NCI-H460 (cell line): Measurements from ENCODE around the gene RBM34. TPM values are rescaled to one million over a fixed set of nuclear protein-coding genes. Genes with fewer than 3 reads are reported as not detected.
A peak's percentile ranks its signal among the peaks of the same experiment; 100 is the strongest.
"Not testable (repeated sequence)": the region's sequence is repeated elsewhere in the genome, so short reads cannot be mapped to it uniquely, and the experiment has no call there.

ENCODE experiments used
- DNase-seq: peaks from one replicate; pipeline ENCODE4 v3.0.0-alpha.2; 2016; ENCODE audit warnings: low read depth; ENCODE audit errors: extremely low read depth
- small RNA-seq, 2 experiments: library from RNA; depleted of rRNA; stranded (forward); fragments of <200 nt; gene quantifications; one replicate each; pipeline ENCODE3, GENCODE V24; 2014
- total RNA-seq: library from RNA; depleted of rRNA; stranded (reverse); fragments of >200 nt; shearing (Covaris generic); gene quantifications from 2 replicates; pipeline ENCODE4 v1.2.3, GENCODE V29; 2014; rRNA removed

Gene RBM34
- total RNA-seq, 1 experiment from 2014 or later, result 158 TPM

DNA sequence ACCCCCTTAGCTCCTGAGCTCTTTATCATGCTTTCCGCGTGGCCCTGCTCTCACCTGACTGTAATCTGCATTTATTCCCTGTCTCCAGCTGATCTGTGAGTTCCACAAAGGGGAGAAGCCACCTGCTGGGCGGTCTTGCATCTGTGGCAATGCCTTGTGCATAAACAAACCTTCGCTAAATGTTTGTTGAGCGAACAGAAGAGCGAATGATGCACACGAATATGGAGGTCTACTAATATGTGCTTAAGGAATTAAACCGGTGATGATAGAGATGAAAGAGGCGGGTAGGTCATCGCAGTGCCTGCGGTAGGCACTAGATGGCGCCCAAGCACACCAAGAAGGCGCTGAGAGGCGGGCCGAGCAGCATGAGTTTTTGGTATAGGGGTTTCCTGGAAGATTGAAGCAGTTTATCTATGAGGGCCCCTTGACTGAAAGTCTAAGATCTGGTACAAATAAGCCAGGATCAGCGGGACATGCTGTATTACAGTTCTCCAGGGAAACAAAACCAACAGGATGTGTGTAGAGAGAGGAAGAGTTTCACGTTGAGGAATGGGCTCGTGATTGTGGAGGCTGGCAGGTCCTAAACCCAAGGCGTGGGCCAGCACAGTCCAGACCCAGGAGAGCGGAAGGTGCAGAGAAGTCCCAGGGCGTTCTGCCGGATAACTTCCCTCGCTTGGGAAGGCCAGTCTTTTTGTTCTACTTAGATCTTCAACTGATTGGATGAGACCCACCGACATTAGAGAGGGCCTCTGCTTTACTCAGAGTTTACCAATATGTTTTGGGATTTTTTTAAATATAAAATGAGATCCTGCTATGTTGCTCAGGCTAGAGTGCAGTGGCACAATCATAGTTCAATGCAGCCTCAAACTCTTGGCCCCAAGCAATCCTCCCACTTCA, 67.1 kb downstream of the RBM34 start:
- peak; percentile 64 for DNase-seq

GRCh38 chr1:235093013-235093695, 67.9 kb downstream of the RBM34 start:
- no peak for DNase-seq

GRCh38 chr1:235092415-235092814, 68.6 kb downstream of the RBM34 start:
- not testable (repeated sequence) for DNase-seq

GRCh38 chr1:235092045-235092406, 69.0 kb downstream of the RBM34 start:
- not testable (repeated sequence) for DNase-seq

DNA sequence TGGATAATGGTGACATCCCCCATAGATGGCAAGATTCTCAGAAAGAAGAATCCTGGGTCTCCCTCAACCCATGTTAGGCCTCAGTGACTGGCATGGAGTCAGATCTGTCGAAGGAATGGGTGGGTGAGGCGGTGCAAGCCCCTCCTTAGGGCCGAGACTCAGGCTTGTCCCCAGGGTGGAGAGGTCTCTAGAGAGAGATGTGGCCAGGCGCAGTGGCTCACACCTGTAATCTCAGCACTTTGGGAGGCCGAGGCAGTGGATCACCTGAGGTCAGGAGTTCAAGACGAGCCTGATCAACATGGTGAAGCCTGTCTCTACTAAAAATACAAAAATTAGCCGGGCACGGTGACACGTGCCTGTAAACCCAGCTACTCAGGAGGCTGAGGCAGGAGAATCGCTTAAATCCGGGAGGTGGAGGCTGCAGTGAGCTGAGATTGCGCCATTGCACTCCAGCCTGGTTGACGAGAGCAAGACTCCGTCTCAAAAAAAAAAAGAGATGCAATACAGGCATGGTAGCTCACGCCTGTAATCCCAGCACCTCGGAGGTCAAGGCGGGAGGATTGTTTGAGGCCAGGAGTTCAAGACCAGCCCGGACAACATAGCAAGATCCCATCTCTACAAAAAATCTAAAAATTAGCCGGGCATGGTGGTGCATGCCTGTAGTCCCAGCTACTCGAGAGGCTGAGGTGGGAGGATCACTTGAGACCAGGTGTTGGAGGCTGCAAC, 69.6 kb downstream of the RBM34 start:
- DNase-seq, result not testable (repeated sequence)

- DNase-seq, result no peak
These were observed 70.5 kb downstream of the RBM34 start for GRCh38 chr1:235090406-235091069.

- no peak for DNase-seq
These were observed 72.1 kb downstream of the RBM34 start for GRCh38 chr1:235088907-235089306.

DNA sequence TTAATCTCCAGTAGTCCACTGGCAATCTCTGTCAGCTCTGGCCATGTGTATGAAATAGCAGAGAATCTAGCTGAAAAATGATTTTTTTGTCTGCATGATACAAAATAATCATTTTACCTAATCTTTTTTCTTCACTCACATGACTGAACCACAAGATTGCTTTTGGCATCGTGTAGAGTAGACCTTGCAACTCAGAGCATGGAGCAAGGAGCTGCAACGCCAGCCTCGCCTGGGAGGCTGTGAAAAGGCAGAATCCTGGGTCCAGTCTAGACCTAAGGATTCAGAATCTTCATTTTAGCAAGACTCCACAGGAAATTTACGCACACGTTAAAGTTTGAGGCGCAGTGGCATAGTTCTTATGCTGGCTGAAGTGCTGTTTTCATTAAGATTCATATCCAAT, 72.6 kb downstream of the RBM34 start:
- DNase-seq, result no peak

GRCh38 chr1:235087906-235088305, 73.1 kb downstream of the RBM34 start:
- DNase-seq, result no peak

DNA sequence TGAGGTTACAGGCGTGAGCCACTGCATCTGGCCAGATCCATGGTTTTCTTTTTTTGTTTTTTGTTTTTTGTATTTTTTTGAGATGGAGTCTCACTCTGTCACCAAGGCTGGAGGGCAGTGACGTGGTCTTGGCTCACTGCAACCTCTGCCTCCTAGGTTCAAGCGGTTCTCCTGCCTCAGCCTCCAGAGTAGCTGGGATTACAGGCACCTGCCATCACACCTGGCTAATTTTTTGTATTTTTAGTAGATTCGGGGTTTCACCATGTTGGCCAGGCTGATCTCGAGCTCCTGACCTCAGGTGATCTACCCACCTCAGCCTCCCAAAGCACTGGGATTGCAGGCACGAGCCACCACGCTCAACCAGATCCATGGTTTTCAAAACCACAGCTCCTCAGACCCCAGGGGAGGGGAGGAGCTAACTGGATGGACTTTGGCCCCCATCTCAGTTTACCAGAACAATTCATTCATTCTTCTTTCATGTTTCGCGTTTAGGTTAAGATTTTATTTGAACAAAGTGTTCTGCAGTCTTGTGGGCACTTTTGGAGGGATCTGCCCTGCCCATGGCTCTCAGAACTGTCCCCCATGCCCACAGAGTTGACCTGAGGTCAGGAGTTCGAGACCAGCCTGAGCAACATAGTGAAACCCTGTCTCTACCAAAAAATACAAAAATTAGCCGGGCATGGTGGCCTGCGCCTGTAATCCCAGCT, 75.5 kb downstream of the RBM34 start:
- not testable (repeated sequence) for DNase-seq

Small RNA genes within 50 kb of the gene (small RNA-seq; reads per million reads assigned to genes)
- gene AL732292.1 (0 reads per million in 2 experiments), gene MIR4753 (0.02 to 0.12 reads per million in 2 experiments), gene SNORA14B (2.5 to 3.1 reads per million in 2 experiments)

Other genes with a start within 250 kb of the RBM34 start
- 210 and 262 TPM in 2 replicates for gene TOMM20, start 32.4 kb downstream of the RBM34 start, total RNA-seq
- gene ARID4B, start 166.9 kb upstream of the RBM34 start, total RNA-seq, result 19.0 and 25.7 TPM in 2 replicates
- 75.6 and 80.4 TPM in 2 replicates for gene GGPS1, start 167.3 kb upstream of the RBM34 start, total RNA-seq
- gene TBCE, start 206.2 kb upstream of the RBM34 start, total RNA-seq, result 53.3 and 73.3 TPM in 2 replicates